NOMO-1 treated with DMSO at 0.1 percent for 48 hours (cell line): Measurements from ENCODE around the gene FBXO4.
"Not testable (repeated sequence)": the region's sequence is repeated elsewhere in the genome, so short reads cannot be mapped to it uniquely, and the experiment has no call there.

Source experiments
- DNase-seq: peaks from one replicate; lab custom pipeline; 2025; ENCODE audit not compliant: unreplicated experiment; lab: John Stamatoyannopoulos, UW

Gene FBXO4

DNA sequence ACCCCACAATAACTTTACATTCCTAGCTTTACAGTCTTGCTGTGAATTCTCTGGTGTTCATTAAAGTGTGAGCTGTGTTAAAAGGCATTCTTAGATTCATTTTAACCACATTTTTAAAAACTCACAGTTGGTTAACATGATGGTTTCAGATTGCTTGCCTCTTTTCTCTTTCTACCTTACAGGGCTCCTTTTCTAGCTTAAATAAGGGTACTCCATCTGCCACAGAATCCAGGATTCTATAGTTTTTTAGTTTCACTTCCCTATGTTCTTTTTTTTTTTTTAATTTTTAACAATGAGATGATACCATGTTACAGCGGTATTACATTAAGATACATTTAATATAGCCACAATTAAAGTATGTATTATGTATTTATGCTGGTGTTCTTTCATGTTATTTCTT, 3.9 kb upstream of the FBXO4 start:
- DNase-seq: peak; percentile 67

DNA sequence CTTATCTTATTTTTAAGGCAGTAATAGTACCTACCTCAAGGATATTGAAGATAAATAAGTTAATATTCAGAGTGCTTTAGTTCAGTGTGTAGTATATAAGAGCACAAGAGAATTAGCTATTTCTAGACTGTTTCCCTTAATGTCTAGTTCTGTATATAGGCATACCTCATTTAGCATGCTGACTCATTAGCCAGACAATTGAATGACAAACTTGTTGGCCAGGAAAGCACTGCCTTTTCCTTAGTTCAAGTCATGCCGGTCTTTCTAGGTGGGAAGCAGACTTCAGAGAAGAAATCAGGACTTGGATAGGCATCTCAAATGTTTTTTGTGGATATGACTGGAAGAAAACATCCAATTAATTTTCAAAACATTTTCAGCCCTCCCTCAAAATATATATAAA, 3.2 kb upstream of the FBXO4 start:
- no peak for DNase-seq

- DNase-seq: no peak
These were observed 582 bp upstream of the FBXO4 start for GRCh38 chr5:41924526-41924871.

- DNase-seq: no peak
These were observed 472 bp downstream of the FBXO4 start for GRCh38 chr5:41925555-41925951.

GRCh38 chr5:41927604-41928003, 2.5 kb downstream of the FBXO4 start:
- DNase-seq: no peak

DNA sequence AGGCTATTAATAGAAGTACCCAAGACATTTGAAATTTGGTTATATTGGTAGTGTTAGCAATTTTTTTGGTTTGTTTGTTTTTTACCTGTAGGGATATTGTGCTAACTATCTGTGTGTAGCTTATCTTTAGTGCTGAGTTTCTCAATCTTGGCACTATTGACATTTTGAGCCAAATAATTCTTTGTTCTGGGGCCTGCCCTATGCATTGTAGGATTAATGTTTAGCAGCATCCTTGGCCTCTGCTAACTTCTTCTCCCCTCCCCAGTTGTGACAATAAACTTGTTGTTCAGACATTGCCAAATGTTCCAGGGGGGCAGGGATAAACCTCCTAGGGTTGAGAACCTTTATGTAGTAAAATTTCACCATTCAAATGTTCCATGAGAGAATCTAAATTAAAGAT, 4.0 kb downstream of the FBXO4 start:
- DNase-seq: no peak

GRCh38 chr5:41932770-41933169, 7.7 kb downstream of the FBXO4 start:
- no peak for DNase-seq

GRCh38 chr5:41935544-41935943, 10.5 kb downstream of the FBXO4 start:
- no peak for DNase-seq

DNA sequence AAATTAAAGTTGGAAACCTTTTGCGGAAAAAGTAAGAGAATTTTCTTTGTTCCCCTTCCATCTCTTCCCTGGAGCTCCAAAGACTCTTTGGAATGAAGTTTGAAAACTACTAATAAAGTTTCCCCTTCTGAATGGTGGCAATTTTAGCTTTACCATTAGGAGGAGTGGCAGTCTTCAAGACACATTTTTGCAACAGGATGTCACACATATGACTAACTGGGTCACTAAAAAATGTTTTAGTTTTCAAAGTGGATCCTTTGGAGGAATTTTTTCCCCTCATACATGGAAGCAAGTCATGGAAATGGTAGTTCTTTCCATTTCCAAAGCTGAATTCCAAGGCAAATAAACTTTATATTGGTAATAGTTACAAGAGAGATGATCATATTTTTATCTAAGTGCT, 15.6 kb downstream of the FBXO4 start:
- DNase-seq: no peak

DNA sequence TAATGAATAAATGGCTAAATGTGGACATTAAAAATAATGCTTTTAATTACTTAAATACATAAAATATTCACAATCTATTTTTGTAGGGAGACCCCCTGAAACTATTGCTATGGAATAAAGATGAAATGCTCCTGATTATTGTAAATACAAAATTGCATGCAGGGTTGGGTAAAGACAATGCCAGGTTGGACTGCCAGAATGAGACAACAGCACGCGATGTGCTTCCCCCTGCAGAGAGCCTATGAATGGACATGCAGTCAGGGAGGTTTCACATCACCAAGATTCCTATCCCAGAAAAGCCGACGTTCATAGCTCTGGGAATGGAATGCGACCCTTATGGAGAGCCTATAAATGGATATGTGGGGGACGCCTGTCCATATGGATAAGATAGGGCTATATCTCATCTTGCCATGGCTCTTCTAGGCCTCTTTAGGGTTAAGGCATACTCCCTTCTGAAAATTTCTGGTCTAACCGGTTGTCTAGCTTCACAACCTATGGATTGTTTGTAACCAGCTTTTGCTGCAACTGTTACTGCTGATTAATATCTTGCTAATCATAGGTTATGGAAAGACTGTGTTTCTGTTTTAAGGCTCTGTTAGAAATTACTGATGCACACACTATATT, 20.4 kb downstream of the FBXO4 start:
- not testable (repeated sequence) for DNase-seq

DNA sequence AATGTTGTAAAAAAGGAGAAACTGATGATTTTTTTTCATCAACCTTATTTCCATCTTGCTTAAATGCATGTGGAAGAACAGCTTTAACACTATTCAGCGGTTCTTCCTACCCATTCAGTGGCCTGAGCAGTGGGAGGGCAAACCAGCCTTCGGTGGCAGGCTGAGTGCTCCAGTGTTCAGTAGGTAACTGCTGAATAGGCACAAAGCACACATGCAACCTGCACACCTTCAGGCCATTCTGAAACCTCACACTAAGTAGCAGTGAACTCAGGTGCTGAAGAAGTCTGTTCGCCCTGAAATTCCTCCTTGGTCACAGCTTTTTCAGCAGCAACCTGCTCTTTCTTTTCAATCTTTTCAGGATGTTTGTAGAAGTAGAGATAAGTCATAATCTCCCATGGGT, 26.1 kb downstream of the FBXO4 start:
- DNase-seq: no peak

DNA sequence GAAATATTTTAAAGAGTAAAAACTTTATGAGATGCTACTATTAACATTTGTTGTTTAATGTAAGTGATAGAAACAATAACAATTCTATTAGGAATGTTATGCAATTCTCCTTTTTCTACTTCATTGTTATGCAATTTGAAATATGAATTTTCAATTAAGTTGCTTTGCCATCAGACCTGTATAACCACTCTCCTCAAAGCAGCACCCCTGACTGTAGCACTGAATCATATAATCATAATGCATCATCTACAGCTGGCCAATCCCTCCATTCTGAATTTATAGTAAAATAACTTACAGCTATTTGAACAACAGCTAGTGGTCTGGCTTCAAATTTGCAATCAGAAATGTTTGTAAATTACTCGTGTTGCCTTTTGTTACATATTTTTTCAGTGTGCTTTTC, 29.2 kb downstream of the FBXO4 start:
- no peak for DNase-seq

DNA sequence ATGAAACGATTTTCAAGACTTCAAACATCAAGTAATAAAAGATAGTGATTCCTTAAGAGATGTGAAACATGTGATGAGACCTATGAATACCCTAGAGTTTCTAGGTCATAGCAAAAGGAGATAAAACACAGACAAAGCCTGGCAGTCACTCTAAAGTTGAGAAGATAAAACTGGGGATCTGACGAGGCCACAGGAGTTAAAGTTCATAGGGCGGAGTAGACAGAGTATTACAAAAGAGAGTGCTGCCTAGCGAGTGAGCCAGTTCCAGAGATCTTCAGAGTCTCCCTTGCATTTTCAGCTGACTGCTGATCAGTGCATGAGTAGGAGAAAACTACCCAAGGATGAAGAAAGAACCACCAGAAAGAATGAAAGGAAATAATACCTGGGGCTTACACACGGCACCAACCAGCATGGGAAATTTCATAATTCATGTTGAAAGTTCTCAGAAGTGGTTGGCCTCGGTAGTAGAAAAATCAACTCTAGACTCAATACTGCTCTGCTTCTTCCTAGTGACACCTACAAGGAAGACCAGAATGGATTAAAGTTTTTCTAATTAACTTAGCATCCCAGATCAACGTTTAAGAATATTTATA, 30.4 kb downstream of the FBXO4 start:
- no peak for DNase-seq

DNA sequence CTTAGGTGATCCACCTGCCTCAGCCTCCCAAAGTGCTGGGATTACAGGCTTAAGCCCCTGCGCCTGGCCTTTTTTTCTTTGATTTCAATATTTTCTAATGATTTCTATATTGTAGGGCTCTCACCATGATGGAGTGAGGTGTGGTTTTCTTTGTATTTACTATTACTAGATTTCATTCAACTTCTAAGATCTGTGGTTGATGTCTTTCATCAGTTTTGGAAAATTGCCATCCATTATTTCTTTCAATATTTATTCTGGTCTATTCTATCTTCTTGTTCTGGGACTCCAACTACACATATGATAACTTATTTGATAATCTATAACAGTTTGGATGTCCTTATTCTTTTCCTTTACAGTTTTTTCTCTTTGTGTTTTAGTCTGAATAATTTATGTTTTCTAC, 31.9 kb downstream of the FBXO4 start:
- no peak for DNase-seq

- no peak for DNase-seq
These were observed 35.4 kb downstream of the FBXO4 start for GRCh38 chr5:41960481-41960880.

GRCh38 chr5:41961736-41962135, 36.7 kb downstream of the FBXO4 start:
- DNase-seq: no peak

GRCh38 chr5:41962491-41962890, 37.4 kb downstream of the FBXO4 start:
- no peak for DNase-seq

- DNase-seq: no peak
These were observed 41.5 kb downstream of the FBXO4 start for GRCh38 chr5:41966401-41967105.

- no peak for DNase-seq
These were observed 42.3 kb downstream of the FBXO4 start for GRCh38 chr5:41967401-41967800.

GRCh38 chr5:41968153-41968723, 43.2 kb downstream of the FBXO4 start:
- DNase-seq: no peak

DNA sequence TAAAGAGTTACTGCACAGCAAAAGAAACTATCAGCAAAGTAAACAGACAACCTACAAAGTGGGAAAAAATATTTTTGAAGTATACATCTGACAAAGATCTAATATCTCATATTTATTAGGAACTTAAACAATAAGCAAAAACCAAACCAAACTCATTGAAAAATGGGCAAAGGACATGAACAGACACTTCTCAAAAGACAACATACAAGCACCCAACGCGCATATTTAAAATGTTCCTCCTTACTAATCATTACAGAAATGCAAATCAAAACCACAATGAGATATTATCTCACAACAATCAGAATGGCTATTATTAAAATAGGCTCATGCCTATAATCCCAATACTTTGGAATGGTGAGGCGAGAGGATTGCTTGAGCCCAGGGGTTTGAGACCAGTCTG, 48.0 kb downstream of the FBXO4 start:
- no peak for DNase-seq

DNA sequence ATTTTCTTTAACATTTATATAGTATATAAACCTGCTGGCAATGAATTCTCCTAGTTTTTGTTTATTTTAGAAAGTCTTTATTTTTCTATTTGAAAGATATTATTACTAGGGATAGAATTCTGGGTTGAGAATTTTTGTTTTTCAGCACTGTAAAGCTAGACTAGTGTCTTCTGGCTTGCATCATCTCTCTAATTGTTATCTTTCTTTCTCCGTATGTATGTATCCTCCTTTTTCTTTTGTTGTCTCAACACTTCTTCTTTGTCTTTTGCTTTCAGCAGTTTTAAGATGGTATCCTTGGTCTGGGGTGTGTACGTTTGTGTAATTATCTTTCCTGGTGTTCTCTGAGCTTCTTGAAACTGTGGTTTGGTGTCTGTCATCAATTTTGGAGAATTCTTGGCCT, 48.8 kb downstream of the FBXO4 start:
- no peak for DNase-seq
